ENCODE measurements around the gene KRTCAP2.

The KRTCAP2 gene

DNA sequence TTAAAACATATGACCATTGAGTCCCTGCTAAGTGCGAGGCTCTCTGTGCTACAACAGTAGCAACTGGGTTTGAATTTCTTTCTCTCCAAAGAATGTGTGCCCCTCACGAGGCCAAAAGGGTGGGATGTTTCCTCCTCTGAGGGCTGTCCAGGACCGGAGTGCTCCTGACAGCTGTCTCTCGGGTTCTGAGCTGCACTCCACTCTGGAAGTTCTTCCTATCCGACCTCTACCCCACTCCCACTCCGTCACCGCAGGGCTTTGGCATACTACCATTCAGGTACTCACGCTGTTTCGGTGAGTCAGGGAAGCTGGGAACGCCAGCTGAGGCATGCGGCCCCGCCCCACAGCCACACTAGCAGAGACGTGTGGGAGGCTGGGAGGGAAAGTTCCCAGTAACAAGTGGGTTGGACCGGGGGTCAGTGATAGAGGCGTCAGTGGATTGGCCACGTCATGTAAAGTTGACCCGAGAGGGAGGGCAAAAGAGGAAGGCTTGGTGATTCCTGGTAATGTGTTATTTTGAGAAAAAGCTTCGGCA, 38.2 kb downstream of the KRTCAP2 start:
- Histone ChIP-seq H3K9me3 (ENCODE audit: control insufficient read depth in 5 of 5, low read length in 5 of 5) (peaks cover 0 to 3% (median 0%) of the 10 kb centered on the region in 5 donors), H3K4me3 (ENCODE audit: low read depth in 1 of 5, low read length in 5 of 5) (peak overlapping the region; percentile 58 to 89 (median 84))

DNA sequence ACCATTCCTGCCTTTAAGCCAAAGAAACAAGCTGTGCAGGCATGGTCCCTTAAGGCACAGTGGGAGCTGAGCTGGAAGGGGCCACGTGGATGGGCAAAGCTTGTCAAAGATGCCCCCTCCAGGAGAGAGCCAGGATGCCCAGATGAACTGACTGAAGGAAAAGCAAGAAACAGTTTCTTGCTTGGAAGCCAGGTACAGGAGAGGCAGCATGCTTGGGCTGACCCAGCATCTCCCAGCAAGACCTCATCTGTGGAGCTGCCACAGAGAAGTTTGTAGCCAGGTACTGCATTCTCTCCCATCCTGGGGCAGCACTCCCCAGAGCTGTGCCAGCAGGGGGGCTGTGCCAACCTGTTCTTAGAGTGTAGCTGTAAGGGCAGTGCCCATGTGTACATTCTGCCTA, 38.8 kb downstream of the KRTCAP2 start:
- peak overlapping the region in 4 of 5 donors; percentile 41 to 89 (median 86) for H3K4me3 ChIP-seq (ENCODE audit: low read depth in 1 of 5, low read length in 5 of 5)
- peaks cover 0 to 5% (median 0%) of the 10 kb centered on the region in 5 donors for H3K27me3 ChIP-seq (ENCODE audit: control insufficient read depth in 5 of 5, insufficient read depth in 4 of 5, low read length in 5 of 5)
- peaks cover 22 to 76% (median 59%) of the 10 kb centered on the region in 5 donors for H3K4me1 ChIP-seq (ENCODE audit: control insufficient read depth in 5 of 5, insufficient read depth in 5 of 5, low read length in 5 of 5)
- peaks cover 0 to 36% (median 28%) of the 10 kb centered on the region in 5 donors for H3K36me3 ChIP-seq (ENCODE audit: control insufficient read depth in 5 of 5, insufficient read depth in 5 of 5, low read length in 5 of 5)
- H3K9ac ChIP-seq (ENCODE audit: low read length in 5 of 5): peak overlapping the region; percentile 22 to 98 (median 60)
- H3K9me3 ChIP-seq (ENCODE audit: control insufficient read depth in 5 of 5, low read length in 5 of 5): peaks cover 0 to 3% (median 0%) of the 10 kb centered on the region in 5 donors
- peak overlapping the region; percentile 100 for H3K27ac ChIP-seq (ENCODE audit: low read depth, low read length)

More for the DNA sequence above, 38.2 kb downstream of the KRTCAP2 start:
- H3K36me3 ChIP-seq (ENCODE audit: control insufficient read depth in 5 of 5, insufficient read depth in 5 of 5, low read length in 5 of 5): peaks cover 0 to 36% (median 28%) of the 10 kb centered on the region in 5 donors
- peaks cover 0 to 5% (median 0%) of the 10 kb centered on the region in 5 donors for H3K27me3 ChIP-seq (ENCODE audit: control insufficient read depth in 5 of 5, insufficient read depth in 4 of 5, low read length in 5 of 5)
- peaks cover 22 to 76% (median 59%) of the 10 kb centered on the region in 5 donors for H3K4me1 ChIP-seq (ENCODE audit: control insufficient read depth in 5 of 5, insufficient read depth in 5 of 5, low read length in 5 of 5)
- H3K27ac ChIP-seq (ENCODE audit: low read depth, low read length): peak overlapping the region; percentile 100
- peak overlapping the region; percentile 84 to 99 (median 98) for H3K9ac ChIP-seq (ENCODE audit: low read length in 5 of 5)

DNA sequence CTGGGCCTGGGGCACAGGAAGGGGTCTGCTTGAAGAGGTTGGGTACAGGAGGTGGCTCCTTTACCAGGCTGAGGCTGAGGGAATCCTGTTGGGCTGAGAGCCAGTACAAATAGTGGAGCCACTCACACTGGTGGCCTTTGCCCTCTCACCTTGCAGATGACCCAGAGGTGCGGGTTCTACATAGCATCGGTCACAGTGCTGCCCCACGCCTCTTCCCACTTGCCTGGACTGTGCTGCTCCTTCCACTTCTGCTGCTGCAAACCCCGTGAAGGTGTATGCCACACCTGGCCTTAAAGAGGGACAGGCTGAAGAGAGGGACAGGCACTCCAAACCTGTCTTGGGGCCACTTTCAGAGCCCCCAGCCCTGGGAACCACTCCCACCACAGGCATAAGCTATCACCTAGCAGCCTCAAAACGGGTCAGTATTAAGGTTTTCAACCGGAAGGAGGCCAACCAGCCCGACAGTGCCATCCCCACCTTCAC, 39.3 kb downstream of the KRTCAP2 start:
- H3K9me3 ChIP-seq (ENCODE audit: control insufficient read depth in 5 of 5, low read length in 5 of 5): peaks cover 0 to 3% (median 0%) of the 10 kb centered on the region in 5 donors
- peaks cover 25 to 76% (median 59%) of the 10 kb centered on the region in 5 donors for H3K4me1 ChIP-seq (ENCODE audit: control insufficient read depth in 5 of 5, insufficient read depth in 5 of 5, low read length in 5 of 5)
- no peak overlapping the region for H3K4me3 ChIP-seq (ENCODE audit: low read depth in 1 of 5, low read length in 5 of 5)
- no peak overlapping the region for H3K9ac ChIP-seq (ENCODE audit: low read length in 5 of 5)
- H3K27me3 ChIP-seq (ENCODE audit: control insufficient read depth in 5 of 5, insufficient read depth in 4 of 5, low read length in 5 of 5): peaks cover 0 to 7% (median 3%) of the 10 kb centered on the region in 5 donors
- peaks cover 0 to 36% (median 28%) of the 10 kb centered on the region in 5 donors for H3K36me3 ChIP-seq (ENCODE audit: control insufficient read depth in 5 of 5, insufficient read depth in 5 of 5, low read length in 5 of 5)
- peak overlapping the region; percentile 100 for H3K27ac ChIP-seq (ENCODE audit: low read depth, low read length)

DNA sequence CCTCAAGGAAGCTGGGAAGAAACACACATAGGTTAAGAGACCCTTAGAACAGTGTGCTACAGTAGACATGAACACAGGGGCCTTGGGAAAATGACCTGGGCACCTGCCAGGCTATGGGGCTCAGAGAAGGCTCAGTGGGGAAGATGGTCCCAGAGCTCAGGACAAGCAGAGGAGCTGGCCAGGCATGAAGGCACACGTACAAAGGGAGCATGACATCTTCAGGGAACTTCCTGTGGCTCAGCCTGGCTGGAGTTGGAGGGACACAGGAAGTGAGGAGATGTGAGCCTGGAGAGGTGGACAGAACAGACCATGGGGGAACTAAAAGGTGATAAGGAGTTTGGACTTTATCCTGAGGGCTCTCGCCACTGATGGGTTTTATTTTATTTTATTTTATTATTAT, 41.2 kb downstream of the KRTCAP2 start:
- Histone ChIP-seq H3K4me3 (ENCODE audit: low read depth in 1 of 5, low read length in 5 of 5) (peak overlapping the region in 2 of 5 donors; percentile 86 to 89), H3K9ac (ENCODE audit: low read length in 5 of 5) (no peak overlapping the region), H3K27ac (ENCODE audit: low read depth, low read length) (peak overlapping the region; percentile 86), H3K4me1 (ENCODE audit: control insufficient read depth in 5 of 5, insufficient read depth in 5 of 5, low read length in 5 of 5) (peaks cover 25 to 82% (median 69%) of the 10 kb centered on the region in 5 donors), H3K36me3 (ENCODE audit: control insufficient read depth in 5 of 5, insufficient read depth in 5 of 5, low read length in 5 of 5) (peaks cover 0 to 29% (median 23%) of the 10 kb centered on the region in 5 donors), H3K27me3 (ENCODE audit: control insufficient read depth in 5 of 5, insufficient read depth in 4 of 5, low read length in 5 of 5) (peaks cover 0 to 9% (median 5%) of the 10 kb centered on the region in 5 donors), H3K9me3 (ENCODE audit: control insufficient read depth in 5 of 5, low read length in 5 of 5) (peaks cover 0 to 3% (median 0%) of the 10 kb centered on the region in 5 donors)

DNA sequence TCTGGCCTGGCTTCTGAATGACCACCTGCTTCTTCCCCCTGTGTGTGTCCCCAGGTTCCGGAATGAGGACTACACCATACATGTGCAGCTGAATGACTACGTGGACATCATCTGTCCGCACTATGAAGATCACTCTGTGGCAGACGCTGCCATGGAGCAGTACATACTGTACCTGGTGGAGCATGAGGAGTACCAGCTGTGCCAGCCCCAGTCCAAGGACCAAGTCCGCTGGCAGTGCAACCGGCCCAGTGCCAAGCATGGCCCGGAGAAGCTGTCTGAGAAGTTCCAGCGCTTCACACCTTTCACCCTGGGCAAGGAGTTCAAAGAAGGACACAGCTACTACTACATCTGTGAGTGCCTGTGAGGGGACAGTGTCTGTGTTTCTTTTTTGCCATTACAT, 41.8 kb downstream of the KRTCAP2 start:
- Histone ChIP-seq H3K9ac (ENCODE audit: low read length in 5 of 5) (peak overlapping the region in 1 of 5 donors; percentile 93), H3K4me3 (ENCODE audit: low read depth in 1 of 5, low read length in 5 of 5) (peak overlapping the region in 3 of 5 donors; percentile 38 to 89 (median 86)), H3K4me1 (ENCODE audit: control insufficient read depth in 5 of 5, insufficient read depth in 5 of 5, low read length in 5 of 5) (peaks cover 25 to 84% (median 72%) of the 10 kb centered on the region in 5 donors), H3K27me3 (ENCODE audit: control insufficient read depth in 5 of 5, insufficient read depth in 4 of 5, low read length in 5 of 5) (peaks cover 0 to 9% (median 5%) of the 10 kb centered on the region in 5 donors), H3K27ac (ENCODE audit: low read depth, low read length) (peak overlapping the region; percentile 86), H3K36me3 (ENCODE audit: control insufficient read depth in 5 of 5, insufficient read depth in 5 of 5, low read length in 5 of 5) (peaks cover 0 to 29% (median 23%) of the 10 kb centered on the region in 5 donors), H3K9me3 (ENCODE audit: control insufficient read depth in 5 of 5, low read length in 5 of 5) (peaks cover 0 to 3% (median 0%) of the 10 kb centered on the region in 5 donors)

DNA sequence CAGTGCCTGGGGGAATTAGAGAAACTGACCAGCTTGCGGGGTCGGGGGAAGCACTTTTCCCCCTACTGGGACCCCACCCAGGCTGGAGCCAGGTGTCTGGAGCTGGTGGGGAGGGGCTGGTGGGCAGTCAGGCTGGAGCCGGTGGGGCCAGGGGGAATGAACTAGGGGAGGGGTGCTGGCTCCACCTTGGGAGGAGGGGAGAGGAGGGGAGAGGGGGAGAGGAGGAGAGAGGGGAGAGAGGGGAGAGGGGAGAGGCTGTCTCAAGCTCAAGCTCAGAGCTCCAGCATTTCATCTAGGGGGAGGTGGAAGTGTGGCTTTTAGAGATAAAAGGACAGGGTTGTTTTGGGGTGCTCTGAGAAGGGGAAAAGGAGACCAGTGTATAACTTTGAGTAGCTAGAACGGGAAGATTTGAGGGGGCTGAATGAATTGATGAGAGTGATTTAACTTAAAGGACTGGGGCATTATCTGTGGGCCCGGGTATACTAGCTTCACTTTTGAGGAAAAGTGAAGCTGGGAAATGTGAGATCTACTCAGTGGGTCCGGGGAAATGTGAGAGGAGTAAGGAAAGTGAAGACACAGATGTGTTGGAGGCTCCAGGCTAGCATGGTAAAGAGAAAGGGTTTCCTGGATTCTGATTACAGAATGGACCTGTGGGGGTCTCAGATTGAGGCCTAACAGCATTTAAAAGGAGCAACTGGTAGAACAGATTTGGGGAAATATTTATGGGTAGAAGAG, 42.7 kb downstream of the KRTCAP2 start:
- peaks cover 0 to 9% (median 5%) of the 10 kb centered on the region in 5 donors for H3K27me3 ChIP-seq (ENCODE audit: control insufficient read depth in 5 of 5, insufficient read depth in 4 of 5, low read length in 5 of 5)
- peaks cover 0 to 29% (median 23%) of the 10 kb centered on the region in 5 donors for H3K36me3 ChIP-seq (ENCODE audit: control insufficient read depth in 5 of 5, insufficient read depth in 5 of 5, low read length in 5 of 5)
- peak overlapping the region; percentile 86 for H3K27ac ChIP-seq (ENCODE audit: low read depth, low read length)
- H3K4me3 ChIP-seq (ENCODE audit: low read depth in 1 of 5, low read length in 5 of 5): peak overlapping the region; percentile 16 to 89 (median 82)
- peak overlapping the region in 3 of 5 donors; percentile 58 to 93 (median 65) for H3K9ac ChIP-seq (ENCODE audit: low read length in 5 of 5)
- H3K4me1 ChIP-seq (ENCODE audit: control insufficient read depth in 5 of 5, insufficient read depth in 5 of 5, low read length in 5 of 5): peaks cover 24 to 91% (median 73%) of the 10 kb centered on the region in 5 donors
- peaks cover 0 to 3% (median 0%) of the 10 kb centered on the region in 5 donors for H3K9me3 ChIP-seq (ENCODE audit: control insufficient read depth in 5 of 5, low read length in 5 of 5)

DNA sequence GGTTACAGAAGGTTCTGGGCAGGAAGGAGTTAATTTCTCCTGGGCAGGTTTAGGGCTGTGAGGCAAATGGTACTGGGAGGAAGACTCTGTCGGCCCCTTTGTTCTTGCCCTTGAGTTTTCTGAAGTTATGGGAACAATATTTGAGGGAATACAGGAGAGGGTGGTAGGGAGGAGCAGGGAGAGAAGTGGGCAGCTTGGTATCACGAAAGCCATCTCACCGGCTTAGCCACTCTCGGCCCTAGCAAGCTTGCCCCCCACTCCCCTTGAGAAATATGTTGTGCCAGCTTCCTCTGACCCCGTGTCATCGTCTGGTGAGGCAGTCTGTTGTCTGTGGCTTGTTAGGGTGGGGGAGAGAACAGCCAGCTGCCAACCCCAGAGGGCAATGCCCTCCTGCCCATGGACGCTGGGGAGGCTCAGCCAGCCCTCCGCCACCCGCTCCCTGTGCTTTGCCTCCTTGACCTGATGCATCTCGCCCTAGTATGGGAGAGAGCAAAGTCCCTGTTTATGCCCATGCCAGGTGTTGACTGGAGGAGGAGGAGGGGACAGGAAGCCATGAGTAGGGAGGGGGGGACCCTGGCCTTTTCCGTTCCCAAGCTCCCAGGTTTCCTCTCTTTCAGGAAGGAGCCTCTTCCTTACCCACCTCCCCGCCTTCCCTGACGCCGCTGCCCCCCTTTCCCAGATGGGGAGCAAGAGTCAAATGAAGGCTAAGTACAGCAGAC, 44.2 kb downstream of the KRTCAP2 start:
- Histone ChIP-seq H3K27ac (ENCODE audit: low read depth, low read length) (peak overlapping the region; percentile 88), H3K4me1 (ENCODE audit: control insufficient read depth in 5 of 5, insufficient read depth in 5 of 5, low read length in 5 of 5) (peaks cover 10 to 89% (median 58%) of the 10 kb centered on the region in 5 donors), H3K9ac (ENCODE audit: low read length in 5 of 5) (peak overlapping the region; percentile 36 to 93 (median 87)), H3K36me3 (ENCODE audit: control insufficient read depth in 5 of 5, insufficient read depth in 5 of 5, low read length in 5 of 5) (peaks cover 0 to 22% (median 17%) of the 10 kb centered on the region in 5 donors), H3K9me3 (ENCODE audit: control insufficient read depth in 5 of 5, low read length in 5 of 5) (no peaks in the 10 kb centered on the region), H3K27me3 (ENCODE audit: control insufficient read depth in 5 of 5, insufficient read depth in 4 of 5, low read length in 5 of 5) (peaks cover 0 to 9% (median 2%) of the 10 kb centered on the region in 5 donors), H3K4me3 (ENCODE audit: low read depth in 1 of 5, low read length in 5 of 5) (peak overlapping the region; percentile 64 to 89 (median 83))

DNA sequence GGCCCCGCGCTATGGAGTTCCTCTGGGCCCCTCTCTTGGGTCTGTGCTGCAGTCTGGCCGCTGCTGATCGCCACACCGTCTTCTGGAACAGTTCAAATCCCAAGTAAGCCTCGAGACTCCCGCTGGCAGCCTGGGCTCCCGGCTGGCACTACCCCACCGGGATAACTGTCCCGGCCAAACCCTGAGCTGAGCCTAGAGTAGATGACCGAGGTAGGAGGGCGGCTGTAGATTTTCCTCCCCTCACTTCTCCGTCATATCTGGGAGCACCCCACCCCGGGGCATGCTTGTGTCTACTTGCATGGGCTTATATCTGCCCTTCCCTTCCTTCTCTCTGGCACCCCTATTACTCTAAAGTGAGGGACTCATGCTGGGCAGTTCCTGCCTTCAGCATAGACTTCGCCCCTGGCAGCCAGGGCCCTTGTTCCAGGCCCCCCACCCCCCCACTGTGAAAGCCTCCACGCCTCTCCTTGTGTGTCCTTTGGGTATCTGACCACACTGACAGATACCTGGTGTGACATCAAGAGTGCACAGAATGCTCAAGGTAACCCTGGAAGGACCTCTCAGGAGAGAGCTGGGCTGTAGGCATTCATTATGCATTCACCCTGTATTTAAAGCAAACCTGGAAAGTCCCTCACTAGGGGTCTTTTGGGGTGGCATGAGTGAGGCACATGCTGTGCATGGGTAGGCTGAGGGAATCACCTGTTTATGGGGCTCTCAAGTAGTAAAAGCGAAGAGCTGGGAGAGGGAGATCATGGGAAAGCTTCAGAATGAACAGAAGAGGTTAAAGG, 44.9 kb downstream of the KRTCAP2 start:
- H3K27ac ChIP-seq (ENCODE audit: low read depth, low read length): peak overlapping the region; percentile 88
- H3K36me3 ChIP-seq (ENCODE audit: control insufficient read depth in 5 of 5, insufficient read depth in 5 of 5, low read length in 5 of 5): peaks cover 0 to 14% (median 10%) of the 10 kb centered on the region in 5 donors
- peaks cover 0 to 9% (median 2%) of the 10 kb centered on the region in 5 donors for H3K27me3 ChIP-seq (ENCODE audit: control insufficient read depth in 5 of 5, insufficient read depth in 4 of 5, low read length in 5 of 5)
- peak overlapping the region; percentile 36 to 93 (median 87) for H3K9ac ChIP-seq (ENCODE audit: low read length in 5 of 5)
- peaks cover 8 to 85% (median 54%) of the 10 kb centered on the region in 5 donors for H3K4me1 ChIP-seq (ENCODE audit: control insufficient read depth in 5 of 5, insufficient read depth in 5 of 5, low read length in 5 of 5)
- H3K9me3 ChIP-seq (ENCODE audit: control insufficient read depth in 5 of 5, low read length in 5 of 5): no peaks in the 10 kb centered on the region
- H3K4me3 ChIP-seq (ENCODE audit: low read depth in 1 of 5, low read length in 5 of 5): peak overlapping the region; percentile 64 to 89 (median 83)
